SH-SY5Y (cell line): ENCODE results near the gene CDH22.

Experiments used
- GATA2 ChIP-seq: IDR thresholded peaks from 2 replicates; pipeline ENCODE4 v1.6.1; 2011; ENCODE audit warnings: mild to moderate bottlenecking, low read depth, low read length
- GATA3 ChIP-seq: IDR thresholded peaks from 2 replicates; pipeline ENCODE4 v1.6.1; 2011; ENCODE audit warnings: low read depth, mild to moderate bottlenecking, low read length, moderate library complexity

CDH22 gene

GRCh38 chr20:46261456-46262253 is 46.6 kb downstream of the CDH22 start:
- TF ChIP-seq GATA2 (no peak), GATA3 (no peak)

- TF ChIP-seq GATA2 (no peak), GATA3 (no peak)
Measured at GRCh38 chr20:46260936-46261454, 47.3 kb downstream of the CDH22 start.

GRCh38 chr20:46260480-46260879 is 47.8 kb downstream of the CDH22 start:
- TF ChIP-seq GATA3 (no peak), GATA2 (no peak)

GRCh38 chr20:46259260-46259859 is 48.9 kb downstream of the CDH22 start:
- TF ChIP-seq GATA2 (no peak), GATA3 (no peak)

- TF ChIP-seq GATA2 (no peak), GATA3 (no peak)
Measured at GRCh38 chr20:46257887-46258286, 50.4 kb downstream of the CDH22 start.

GRCh38 chr20:46256293-46256692 is 52.0 kb downstream of the CDH22 start:
- TF ChIP-seq GATA2 (no peak), GATA3 (no peak)

GRCh38 chr20:46255440-46256104 is 52.7 kb downstream of the CDH22 start:
- TF ChIP-seq GATA2 = no peak
- no peak for TF ChIP-seq GATA3

GRCh38 chr20:46253391-46253790 is 54.9 kb downstream of the CDH22 start:
- no peak for TF ChIP-seq GATA3
- TF ChIP-seq GATA2 = no peak

- TF ChIP-seq GATA2 = no peak
- TF ChIP-seq GATA3 = no peak
Measured at GRCh38 chr20:46252352-46253091, 55.8 kb downstream of the CDH22 start.

GRCh38 chr20:46251211-46251673 is 57.1 kb downstream of the CDH22 start:
- TF ChIP-seq GATA3 = no peak
- TF ChIP-seq GATA2 = no peak

GRCh38 chr20:46250772-46251171 is 57.5 kb downstream of the CDH22 start:
- TF ChIP-seq GATA2 (no peak), GATA3 (no peak)

GRCh38 chr20:46249671-46250070 is 58.6 kb downstream of the CDH22 start:
- no peak for TF ChIP-seq GATA3
- no peak for TF ChIP-seq GATA2

- no peak for TF ChIP-seq GATA2
- TF ChIP-seq GATA3 = no peak
Measured at GRCh38 chr20:46246559-46246958, 61.7 kb downstream of the CDH22 start.
